ENCODE data around the gene SNN.

The SNN gene

DNA sequence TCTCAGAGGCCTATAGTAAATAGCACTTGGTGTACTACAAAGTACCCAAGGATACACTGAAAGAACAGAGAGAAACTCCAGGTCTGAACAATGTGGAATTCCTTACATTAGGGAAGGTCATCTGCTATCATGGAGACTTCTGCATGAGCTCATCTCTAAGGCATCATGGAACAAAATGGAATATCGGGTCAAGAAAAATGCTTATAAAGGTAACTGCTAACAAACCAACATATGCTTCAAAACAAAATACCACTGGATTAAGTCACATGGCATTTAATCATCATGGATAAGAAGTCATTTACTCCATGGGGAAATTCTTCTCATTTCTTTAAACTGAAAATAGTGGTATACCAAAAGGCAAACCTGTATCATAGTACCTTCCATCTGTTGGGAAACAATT, 40.2 kb downstream of the SNN start:
- ChIA-PET POLR2A (no interaction called here), CTCF (interaction anchor here (1.2 to 1.3 kb wide), 2 partner anchors 18 to 31 kb away, joined by 3 to 5 read pairs; no protein-coding TSS in a partner anchor)
- no peak for DNase-seq (ENCODE audit: extremely low spot score)
- TF ChIP-seq, protein P1, sequence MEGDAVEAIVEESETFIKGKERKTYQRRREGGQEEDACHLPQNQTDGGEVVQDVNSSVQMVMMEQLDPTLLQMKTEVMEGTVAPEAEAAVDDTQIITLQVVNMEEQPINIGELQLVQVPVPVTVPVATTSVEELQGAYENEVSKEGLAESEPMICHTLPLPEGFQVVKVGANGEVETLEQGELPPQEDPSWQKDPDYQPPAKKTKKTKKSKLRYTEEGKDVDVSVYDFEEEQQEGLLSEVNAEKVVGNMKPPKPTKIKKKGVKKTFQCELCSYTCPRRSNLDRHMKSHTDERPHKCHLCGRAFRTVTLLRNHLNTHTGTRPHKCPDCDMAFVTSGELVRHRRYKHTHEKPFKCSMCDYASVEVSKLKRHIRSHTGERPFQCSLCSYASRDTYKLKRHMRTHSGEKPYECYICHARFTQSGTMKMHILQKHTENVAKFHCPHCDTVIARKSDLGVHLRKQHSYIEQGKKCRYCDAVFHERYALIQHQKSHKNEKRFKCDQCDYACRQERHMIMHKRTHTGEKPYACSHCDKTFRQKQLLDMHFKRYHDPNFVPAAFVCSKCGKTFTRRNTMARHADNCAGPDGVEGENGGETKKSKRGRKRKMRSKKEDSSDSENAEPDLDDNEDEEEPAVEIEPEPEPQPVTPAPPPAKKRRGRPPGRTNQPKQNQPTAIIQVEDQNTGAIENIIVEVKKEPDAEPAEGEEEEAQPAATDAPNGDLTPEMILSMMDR (IDR thresholded peaks at IDR 0.05; ENCODE audit: control extremely low read depth, extremely low read depth, low read depth, missing control alignments) = no peak

DNA sequence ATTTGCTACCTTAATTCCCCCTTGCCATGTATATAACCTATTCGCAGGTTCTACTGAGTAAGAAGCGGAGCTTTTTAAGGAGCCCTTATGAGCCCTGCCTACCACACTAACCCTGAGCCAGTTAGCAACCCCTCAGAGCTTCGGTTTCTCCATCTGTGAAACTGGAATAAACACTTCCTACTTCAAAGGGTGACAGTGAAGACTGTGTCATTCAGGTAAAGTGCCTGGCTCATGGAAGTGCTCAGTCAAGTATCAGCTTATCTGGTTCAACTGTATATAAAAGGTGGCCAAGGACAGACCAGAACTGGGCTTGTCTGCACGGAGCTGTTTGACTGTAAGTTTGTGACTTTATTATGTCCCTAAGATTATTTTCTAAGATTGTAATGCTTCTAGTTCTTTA, 43.4 kb downstream of the SNN start:
- POLR2A ChIA-PET = no interaction called here
- no peak for DNase-seq (ENCODE audit: extremely low spot score)
- CTCF ChIA-PET = interaction anchor here (0.9 to 2.1 kb wide), 6 partner anchors 10 to 748 kb away, joined by 3 to 10 read pairs (median 4); no protein-coding TSS in a partner anchor
- TF ChIP-seq, protein P1 (IDR thresholded peaks at IDR 0.05; ENCODE audit: control extremely low read depth, extremely low read depth, low read depth, missing control alignments) = no peak

DNA sequence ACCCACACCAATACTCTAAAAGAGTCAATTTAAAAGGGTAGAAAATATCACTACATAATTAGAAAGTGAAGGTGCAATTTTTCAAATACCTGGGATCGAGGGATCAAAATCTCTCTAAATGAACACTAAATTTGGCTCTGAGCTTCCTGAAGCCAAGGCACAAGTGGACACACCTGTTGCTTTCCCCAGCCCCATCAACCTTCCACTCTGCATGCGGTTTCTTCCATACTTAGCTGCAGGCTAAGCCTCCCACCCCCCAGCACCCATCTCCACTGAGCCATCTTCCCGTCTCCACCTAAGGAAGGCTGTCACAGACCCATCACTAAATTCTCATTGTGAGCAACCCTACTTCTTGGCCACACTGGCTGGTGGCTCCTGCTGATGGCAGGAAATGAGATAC, 43.9 kb downstream of the SNN start:
- no peak for DNase-seq (ENCODE audit: extremely low spot score)
- TF ChIP-seq, protein P1 (IDR thresholded peaks at IDR 0.05; ENCODE audit: control extremely low read depth, extremely low read depth, low read depth, missing control alignments) = no peak
- CTCF ChIA-PET = interaction anchor here (0.9 to 2.1 kb wide), 6 partner anchors 10 to 748 kb away, joined by 3 to 10 read pairs (median 4); no protein-coding TSS in a partner anchor
- POLR2A ChIA-PET = interaction anchor here (0.5 kb wide), 1 partner anchor 23 kb away, joined by 5 read pairs; no protein-coding TSS in a partner anchor

DNA sequence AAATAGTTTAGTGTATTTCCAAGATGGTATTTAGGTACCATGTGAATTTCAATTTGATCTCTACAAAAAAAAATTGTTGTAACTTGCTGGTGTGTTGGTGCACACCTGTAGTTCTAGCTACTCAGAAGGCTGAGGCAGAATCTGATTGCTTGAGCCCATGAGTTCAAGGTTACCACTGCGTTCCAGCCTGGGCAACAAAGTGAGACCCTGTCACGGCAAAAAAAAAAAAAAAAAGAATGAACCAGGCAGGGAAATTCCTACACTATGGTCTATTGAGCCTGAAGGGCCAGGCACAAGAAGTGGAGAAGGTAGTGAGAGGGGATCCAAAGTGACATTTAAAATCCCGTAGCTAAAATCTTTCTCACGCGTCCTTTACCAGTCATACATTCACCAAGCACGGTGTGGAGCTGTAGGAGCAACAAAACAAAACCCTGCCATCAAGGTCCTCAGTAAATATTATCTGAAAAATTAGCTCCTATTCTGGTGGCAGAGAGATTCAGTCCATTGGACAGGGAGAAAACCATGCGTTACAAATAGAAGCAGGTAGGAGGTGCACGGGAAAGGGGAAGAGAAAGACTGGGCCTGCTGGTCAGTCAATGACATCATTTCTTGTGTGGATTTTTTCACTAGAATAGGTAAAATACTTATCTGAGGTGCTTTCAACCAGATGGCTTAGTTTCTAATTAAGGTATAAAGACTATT, 47.1 kb downstream of the SNN start:
- CTCF ChIA-PET = interaction anchor here (0.7 to 4.3 kb wide), 27 partner anchors 9 to 761 kb away, joined by 3 to 27 read pairs (median 8); partner anchors contain the start of gene LITAF
- peak; percentile 60 for DNase-seq (ENCODE audit: extremely low spot score)
- TF ChIP-seq, protein P1 (IDR thresholded peaks at IDR 0.05; ENCODE audit: control extremely low read depth, extremely low read depth, low read depth, missing control alignments) = no peak
- POLR2A ChIA-PET = interaction anchor here (0.7 kb wide), 1 partner anchor 35 kb away, joined by 3 read pairs; no protein-coding TSS in a partner anchor

DNA sequence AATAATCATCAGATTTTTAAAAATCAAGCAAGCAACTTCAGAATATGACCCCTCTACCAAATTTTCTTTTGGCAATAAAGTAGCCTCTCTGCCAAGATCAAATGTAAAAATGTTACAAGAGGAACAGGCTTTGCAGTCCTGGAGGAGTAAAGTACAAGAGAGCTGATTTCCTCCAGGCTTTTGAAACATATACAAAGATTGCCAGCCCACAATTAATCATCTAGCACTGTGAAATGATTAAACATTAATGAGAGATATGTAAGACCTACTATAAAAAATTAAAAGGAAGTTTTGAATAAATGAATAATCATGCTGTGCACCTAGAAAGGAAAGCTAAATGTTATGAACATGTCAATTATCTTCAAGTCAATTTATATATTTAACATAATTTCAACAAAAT, 48.1 kb downstream of the SNN start:
- ChIA-PET POLR2A (no interaction called here), CTCF (interaction anchor here (1.2 to 4.3 kb wide), 5 partner anchors 9 to 320 kb away, joined by 4 to 23 read pairs (median 13); no protein-coding TSS in a partner anchor)
- TF ChIP-seq, protein P1 (IDR thresholded peaks at IDR 0.05; ENCODE audit: control extremely low read depth, extremely low read depth, low read depth, missing control alignments) = no peak
- DNase-seq (ENCODE audit: extremely low spot score) = no peak

DNA sequence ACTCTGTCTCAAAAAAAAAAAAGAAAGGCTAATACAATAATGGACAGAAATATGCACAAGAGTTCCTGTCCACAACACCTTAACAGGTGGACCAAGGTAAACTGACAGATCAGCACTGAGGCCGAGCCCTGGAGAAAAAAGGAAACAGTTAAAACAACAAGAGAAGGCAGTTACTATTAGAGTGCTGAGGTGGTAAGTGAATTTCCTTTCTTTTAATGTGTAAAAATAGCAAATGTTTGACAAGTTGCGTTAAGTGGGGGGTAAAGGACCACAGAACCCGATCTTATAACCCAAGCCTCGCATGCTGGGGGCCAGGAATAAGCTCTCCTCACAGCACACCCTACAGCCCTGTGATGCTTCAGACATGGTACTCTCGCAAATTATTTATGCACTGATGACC, 49.6 kb downstream of the SNN start:
- no peak for DNase-seq (ENCODE audit: extremely low spot score)
- TF ChIP-seq, protein P1 (IDR thresholded peaks at IDR 0.05; ENCODE audit: control extremely low read depth, extremely low read depth, low read depth, missing control alignments) = no peak
- ChIA-PET POLR2A (no interaction called here), CTCF (interaction anchor here (0.7 to 2.4 kb wide), 4 partner anchors 14 to 186 kb away, joined by 3 to 6 read pairs (median 3); no protein-coding TSS in a partner anchor)
